Loucy (cell line): ENCODE results near the gene WDR17.

Experiments
- CTCF ChIP-seq: fragments of 200-600 bp; sonication (generic); conservative IDR thresholded peaks from 2 replicates; pipeline ENCODE4 v1.5.1; 2014; ENCODE audit warnings: mild to moderate bottlenecking, antibody characterized with exemption, low read length
- EZH2phosphoT487 ChIP-seq: fragments of 200-600 bp; IDR thresholded peaks from 2 replicates; pipeline ENCODE4 v1.6.1; 2018; ENCODE audit warnings: antibody characterized with exemption, mild to moderate bottlenecking, moderate library complexity, borderline replicate concordance

- TF ChIP-seq CTCF: no peak
- TF ChIP-seq EZH2phosphoT487: no peak
Measured at GRCh38 chr4:176195184-176195978, 129.7 kb downstream of the WDR17 start, which contains the start of gene SPATA4.
